Trophoblast cell (in vitro differentiated cells and primary cell): ENCODE data around the gene TTC21A.

ENCODE experiments used
- DNase-seq, 2 donors: peaks; one replicate each; pipeline ENCODE4 v3.0.0-alpha.2; 2016
- H2AFZ ChIP-seq: 2 replicates; pipeline ENCODE4 v1.6.1; 2013; ENCODE audit warnings: low read length, moderate library complexity, mild to moderate bottlenecking; ENCODE audit not compliant: insufficient read depth, poor library complexity
- H2AK5ac ChIP-seq: 2 replicates; pipeline ENCODE4 v1.6.1; 2013; ENCODE audit warnings: mild to moderate bottlenecking, low read length
- H2BK120ac ChIP-seq: 2 replicates; pipeline ENCODE4 v1.6.1; 2013; ENCODE audit warnings: low read length, mild to moderate bottlenecking, moderate library complexity; ENCODE audit not compliant: insufficient read depth, poor library complexity
- H2BK12ac ChIP-seq: 2 replicates; pipeline ENCODE4 v1.6.1; 2013; ENCODE audit warnings: mild to moderate bottlenecking, low read length, moderate library complexity
- H2BK5ac ChIP-seq: 2 replicates; pipeline ENCODE4 v1.6.1; 2013; ENCODE audit warnings: low read length, low read depth, moderate library complexity, mild to moderate bottlenecking; ENCODE audit not compliant: poor library complexity
- H3K14ac ChIP-seq: 2 replicates; pipeline ENCODE4 v1.6.1; 2013; ENCODE audit warnings: mild to moderate bottlenecking, low read length
- H3K18ac ChIP-seq: 2 replicates; pipeline ENCODE4 v1.6.1; 2013; ENCODE audit warnings: mild to moderate bottlenecking, low read length
- H3K23ac ChIP-seq: 2 replicates; pipeline ENCODE4 v1.6.1; 2013; ENCODE audit warnings: low read length
- H3K27ac ChIP-seq: 2 replicates; pipeline ENCODE4 v1.5.1; 2013; ENCODE audit warnings: low read depth, mild to moderate bottlenecking, inconsistent platforms, low read length, moderate library complexity
- H3K27me3 ChIP-seq: 2 replicates; pipeline ENCODE4 v1.6.1; 2013; ENCODE audit warnings: inconsistent platforms, mild to moderate bottlenecking, low read length, moderate library complexity; ENCODE audit not compliant: insufficient read depth
- H3K36me3 ChIP-seq, 2 experiments: 1 replicate in 1 of 2; 2 replicates in 1 of 2; pipeline ENCODE4 v1.6.1; 2013; ENCODE audit warnings: low read length in 2 of 2, mild to moderate bottlenecking in 2 of 2, moderate library complexity in 1 of 2; ENCODE audit not compliant: insufficient read depth in 2 of 2, control insufficient read depth in 1 of 2
- H3K4ac ChIP-seq: 2 replicates; pipeline ENCODE4 v1.6.1; 2013; ENCODE audit warnings: low read depth, mild to moderate bottlenecking, low read length, moderate library complexity
- H3K4me1 ChIP-seq, 2 experiments: 1 replicate in 1 of 2; 2 replicates in 1 of 2; pipeline ENCODE4 v1.6.1; 2013; ENCODE audit warnings: low read length in 2 of 2, mild to moderate bottlenecking in 2 of 2, moderate library complexity in 1 of 2; ENCODE audit not compliant: insufficient read depth in 2 of 2, control insufficient read depth in 1 of 2
- H3K4me2 ChIP-seq: 2 replicates; pipeline ENCODE4 v1.6.1; 2013; ENCODE audit warnings: inconsistent platforms, mild to moderate bottlenecking, low read length, moderate library complexity
- H3K4me3 ChIP-seq: 2 replicates; pipeline ENCODE4 v1.5.1; 2013; ENCODE audit warnings: mild to moderate bottlenecking, low read depth, low read length, inconsistent platforms
- H3K79me1 ChIP-seq: one replicate; pipeline ENCODE4 v1.6.1; 2013; ENCODE audit warnings: low read length
- H3K79me2 ChIP-seq: 2 replicates; pipeline ENCODE4 v1.6.1; 2013; ENCODE audit warnings: low read length, mild to moderate bottlenecking; ENCODE audit not compliant: control insufficient read depth, insufficient read depth, poor library complexity
- H3K9ac ChIP-seq: 2 replicates; pipeline ENCODE4 v1.6.1; 2013; ENCODE audit warnings: mild to moderate bottlenecking, low read length
- H3K9me3 ChIP-seq: 2 replicates; pipeline ENCODE4 v1.6.1; 2013; ENCODE audit warnings: low read depth, mild to moderate bottlenecking, control low read depth, inconsistent platforms, low read length; ENCODE audit not compliant: insufficient read depth
- H4K12ac ChIP-seq: 2 replicates; pipeline ENCODE4 v1.6.1; 2013; ENCODE audit warnings: low read depth, mild to moderate bottlenecking, low read length, moderate library complexity
- H4K8ac ChIP-seq: 2 replicates; pipeline ENCODE4 v1.6.1; 2013; ENCODE audit warnings: low read depth, mild to moderate bottlenecking, low read length, moderate library complexity
- H4K91ac ChIP-seq: one replicate; pipeline ENCODE4 v1.6.1; 2013; ENCODE audit warnings: low read depth, mild to moderate bottlenecking, low read length, moderate library complexity
- WGBS: extraction: QIAGEN DNeasy Blood & Tissue Kit; methylation state at CpG from one replicate; pipeline ENCODE4 v1.1.7; 2013; ENCODE audit warnings: missing lambda C conversion rate; ENCODE audit not compliant: insufficient read length, insufficient coverage; ENCODE audit errors: extremely low coverage; 5-methylcytosine and 5-hydroxymethylcytosine counted together

TTC21A gene

GRCh38 chr3:39090922-39091321 is 16.6 kb upstream of the TTC21A start:
- H4K8ac ChIP-seq: no peak overlapping the region
- no peaks in the 10 kb centered on the region for H3K79me2 ChIP-seq
- no peaks in the 10 kb centered on the region for H3K27me3 ChIP-seq
- no peak overlapping the region for H3K14ac ChIP-seq
- no peak overlapping the region for H3K9ac ChIP-seq
- H3K4me2 ChIP-seq: no peak overlapping the region
- H2AK5ac ChIP-seq: no peak overlapping the region
- WGBS: no CpG with 5 or more reads among the region's 2 CpGs
- peaks cover 19 to 33% of the 10 kb centered on the region in 2 experiments for H3K36me3 ChIP-seq
- H3K79me1 ChIP-seq: no peaks in the 10 kb centered on the region
- H4K91ac ChIP-seq: no peak overlapping the region
- H3K4me1 ChIP-seq: no peaks in the 10 kb centered on the region
- H3K27ac ChIP-seq: no peak overlapping the region
- H2BK120ac ChIP-seq: no peak overlapping the region
- no peak overlapping the region for H2AFZ ChIP-seq
- H4K12ac ChIP-seq: no peak overlapping the region
- no peak overlapping the region for H2BK5ac ChIP-seq
- no peaks in the 10 kb centered on the region for H3K9me3 ChIP-seq
- no peak overlapping the region for H3K4ac ChIP-seq
- H3K4me3 ChIP-seq: no peak overlapping the region
- no peak overlapping the region for H3K23ac ChIP-seq
- DNase-seq: peak in 1 of 2 donors; percentile 21
- H2BK12ac ChIP-seq: no peak overlapping the region
- H3K18ac ChIP-seq: no peak overlapping the region

- Histone ChIP-seq H2AFZ (no peak overlapping the region), H3K79me1 (peaks cover 2% of the 10 kb centered on the region), H3K9me3 (no peaks in the 10 kb centered on the region), H4K8ac (no peak overlapping the region), H4K12ac (no peak overlapping the region), H3K4me3 (no peak overlapping the region), H3K27me3 (no peaks in the 10 kb centered on the region), H3K14ac (no peak overlapping the region), H3K23ac (no peak overlapping the region), H3K36me3 (peaks cover 36 to 43% of the 10 kb centered on the region in 2 experiments), H2BK12ac (no peak overlapping the region), H2BK120ac (no peak overlapping the region), H3K18ac (no peak overlapping the region), H3K27ac (no peak overlapping the region), H3K79me2 (no peaks in the 10 kb centered on the region), H3K4ac (no peak overlapping the region), H3K4me2 (no peak overlapping the region), H3K9ac (no peak overlapping the region), H4K91ac (no peak overlapping the region), H2AK5ac (no peak overlapping the region), H3K4me1 (peaks cover 6 to 10% of the 10 kb centered on the region in 2 experiments), H2BK5ac (no peak overlapping the region)
- WGBS: no CpG with 5 or more reads among the region's 7 CpGs
- DNase-seq: no peak
Measured at GRCh38 chr3:39094851-39095677, 12.4 kb upstream of the TTC21A start.

- Histone ChIP-seq H2BK5ac (no peak overlapping the region), H2BK120ac (no peak overlapping the region), H4K91ac (no peak overlapping the region), H2AFZ (no peak overlapping the region), H3K27me3 (no peaks in the 10 kb centered on the region), H3K4ac (no peak overlapping the region), H3K27ac (no peak overlapping the region), H2BK12ac (no peak overlapping the region), H4K12ac (no peak overlapping the region), H4K8ac (no peak overlapping the region), H2AK5ac (no peak overlapping the region), H3K4me1 (peaks cover 6 to 10% of the 10 kb centered on the region in 2 experiments), H3K36me3 (peaks cover 43 to 50% of the 10 kb centered on the region in 2 experiments), H3K14ac (no peak overlapping the region), H3K79me2 (no peaks in the 10 kb centered on the region), H3K4me2 (no peak overlapping the region), H3K79me1 (peaks cover 2% of the 10 kb centered on the region), H3K23ac (no peak overlapping the region), H3K9me3 (no peaks in the 10 kb centered on the region), H3K9ac (no peak overlapping the region), H3K4me3 (no peak overlapping the region), H3K18ac (no peak overlapping the region)
- no CpG with 5 or more reads among the region's 3 CpGs for WGBS
- no peak for DNase-seq
Measured at GRCh38 chr3:39095778-39096177, 11.7 kb upstream of the TTC21A start.

GRCh38 chr3:39096775-39097174 is 10.7 kb upstream of the TTC21A start:
- Histone ChIP-seq H3K9ac (no peak overlapping the region), H3K36me3 (peaks cover 45 to 52% of the 10 kb centered on the region in 2 experiments), H3K4me2 (no peak overlapping the region), H2AK5ac (no peak overlapping the region), H3K4me1 (peaks cover 6 to 10% of the 10 kb centered on the region in 2 experiments), H2BK5ac (no peak overlapping the region), H3K4me3 (no peak overlapping the region), H3K79me1 (peaks cover 2% of the 10 kb centered on the region), H3K9me3 (no peaks in the 10 kb centered on the region), H4K91ac (no peak overlapping the region), H3K14ac (no peak overlapping the region), H3K79me2 (no peaks in the 10 kb centered on the region), H3K4ac (no peak overlapping the region), H3K27me3 (no peaks in the 10 kb centered on the region), H2BK120ac (no peak overlapping the region), H2AFZ (no peak overlapping the region), H2BK12ac (no peak overlapping the region), H3K18ac (no peak overlapping the region), H4K8ac (no peak overlapping the region), H3K23ac (no peak overlapping the region), H3K27ac (peak overlapping the region; percentile 63), H4K12ac (no peak overlapping the region)
- DNase-seq: peak in 1 of 2 donors; percentile 21
- no CpG with 5 or more reads among the region's 3 CpGs for WGBS
